Anterior cingulate cortex (tissue), 58 donors: ENCODE results near the gene EFNA5.

Source experiments
- DNase-seq, 58 donors: peaks; one replicate each; lab custom pipeline; 2025; lab: John Stamatoyannopoulos, UW

EFNA5 gene

DNA sequence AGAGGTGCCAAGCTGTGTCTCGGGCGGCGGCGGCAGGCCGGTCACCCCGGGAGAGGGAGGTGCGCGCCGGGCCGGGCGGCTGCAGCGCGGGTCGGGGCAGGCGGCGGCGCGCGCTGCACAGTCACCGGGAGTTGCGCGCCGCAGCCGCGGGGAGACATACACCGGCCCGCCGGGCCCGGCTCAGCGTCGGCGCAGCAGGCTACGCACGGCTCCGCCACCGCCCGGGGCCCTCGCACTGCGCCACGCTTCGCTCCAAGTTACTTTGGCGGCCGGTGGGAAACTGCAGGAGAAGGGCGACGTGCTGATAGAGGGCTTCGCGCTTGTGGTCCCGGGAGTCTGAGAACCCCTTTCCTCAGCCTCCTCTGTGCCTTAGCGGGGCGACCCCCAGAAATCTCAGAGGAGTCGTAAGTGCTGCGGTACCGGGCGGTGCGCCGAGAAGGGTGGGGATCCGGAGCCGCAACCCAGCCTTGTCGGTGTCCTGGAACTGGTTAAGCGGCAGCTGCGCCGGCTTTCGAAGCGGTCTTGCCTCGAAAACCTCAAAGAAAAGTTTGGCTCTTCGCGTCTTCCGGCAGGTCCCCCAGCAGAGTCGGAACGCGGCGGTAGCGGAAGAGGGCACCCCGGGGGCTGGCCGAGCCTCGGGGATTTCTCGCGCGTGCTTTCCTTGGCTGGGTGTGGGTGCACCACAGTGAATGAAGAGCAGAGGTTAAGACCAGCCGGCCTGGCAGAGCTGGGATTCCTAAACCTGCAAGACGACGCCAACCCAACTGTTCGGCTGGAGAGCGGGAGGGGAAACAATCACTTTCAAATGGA, at the start of gene EFNA5:
TSS of gene EFNA5 (minus strand) at position 6 of the 810 bp plus-strand sequence.
- DNase-seq, result peak in 22 of 58 donors; percentile 9 to 75 (median 36)

DNA sequence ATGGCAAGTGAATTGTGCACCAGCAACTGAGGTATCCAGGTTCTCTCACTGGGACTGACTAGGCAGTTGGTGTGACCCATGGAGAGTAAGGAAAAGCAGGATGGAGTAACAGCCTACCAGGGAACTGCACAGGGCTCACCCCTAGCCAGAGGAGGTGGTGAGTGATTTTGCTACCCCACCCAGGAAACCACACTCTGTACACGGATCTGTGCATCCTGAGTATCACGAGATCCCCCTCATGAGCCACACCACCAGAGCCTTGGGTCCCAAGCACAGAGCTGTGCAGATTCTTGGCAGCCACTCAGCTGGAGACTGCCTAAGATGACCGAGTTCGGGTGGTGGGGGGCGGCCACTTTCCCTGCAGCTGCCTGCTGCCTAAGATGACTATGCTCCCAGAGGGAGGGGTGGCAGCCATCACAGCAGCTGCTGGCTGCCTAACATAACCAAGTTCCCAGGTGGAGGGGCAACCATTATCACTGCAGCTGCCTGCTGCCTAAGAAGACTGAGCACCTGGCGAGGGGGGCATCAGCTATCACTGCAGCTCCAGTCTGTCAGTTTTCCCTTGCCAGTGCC, 48.4 kb upstream of the EFNA5 start:
- DNase-seq, result no peak

DNA sequence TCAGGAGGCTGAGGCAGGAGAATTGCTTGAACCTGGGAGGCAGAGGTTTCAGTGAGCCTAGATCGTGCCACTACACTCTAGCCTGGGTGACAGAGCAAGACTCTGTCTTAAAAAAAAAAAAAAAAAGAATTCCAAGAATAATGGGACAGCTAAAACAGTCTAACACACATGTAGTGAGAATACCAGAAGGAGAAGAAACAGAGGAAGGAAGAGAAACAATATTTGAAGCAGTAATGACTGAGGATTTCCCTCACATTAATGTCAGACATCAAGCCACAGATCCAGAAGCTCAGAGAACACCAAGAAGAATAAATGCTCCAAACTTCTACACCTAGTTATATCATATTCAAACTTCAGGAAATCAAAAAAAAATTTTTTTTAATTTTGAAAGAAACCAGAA, 47.1 kb upstream of the EFNA5 start:
- DNase-seq, result no peak

DNA sequence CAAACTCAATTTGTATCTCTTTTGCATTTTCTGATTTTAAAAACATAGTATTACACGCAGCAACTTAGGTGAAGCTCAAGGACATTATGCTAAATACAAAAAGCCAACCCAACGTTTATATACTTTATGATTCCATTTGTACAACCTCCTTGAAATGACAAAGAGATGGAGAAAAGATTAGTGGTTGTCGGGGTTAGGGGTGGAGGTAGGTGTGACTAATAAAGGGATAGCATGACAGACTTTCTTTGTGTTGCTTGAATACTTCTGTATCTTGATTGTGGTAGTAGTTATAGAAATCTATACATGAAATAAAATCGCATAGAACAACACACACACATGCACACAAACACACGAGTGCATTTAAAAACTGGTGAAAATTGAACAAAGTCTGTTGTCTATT, 42.5 kb upstream of the EFNA5 start:
- DNase-seq, result no peak

- no peak for DNase-seq
Measured at GRCh38 chr5:107712359-107712870, 41.7 kb upstream of the EFNA5 start.

- DNase-seq, result no peak
Measured at GRCh38 chr5:107705402-107706014, 34.8 kb upstream of the EFNA5 start.

DNA sequence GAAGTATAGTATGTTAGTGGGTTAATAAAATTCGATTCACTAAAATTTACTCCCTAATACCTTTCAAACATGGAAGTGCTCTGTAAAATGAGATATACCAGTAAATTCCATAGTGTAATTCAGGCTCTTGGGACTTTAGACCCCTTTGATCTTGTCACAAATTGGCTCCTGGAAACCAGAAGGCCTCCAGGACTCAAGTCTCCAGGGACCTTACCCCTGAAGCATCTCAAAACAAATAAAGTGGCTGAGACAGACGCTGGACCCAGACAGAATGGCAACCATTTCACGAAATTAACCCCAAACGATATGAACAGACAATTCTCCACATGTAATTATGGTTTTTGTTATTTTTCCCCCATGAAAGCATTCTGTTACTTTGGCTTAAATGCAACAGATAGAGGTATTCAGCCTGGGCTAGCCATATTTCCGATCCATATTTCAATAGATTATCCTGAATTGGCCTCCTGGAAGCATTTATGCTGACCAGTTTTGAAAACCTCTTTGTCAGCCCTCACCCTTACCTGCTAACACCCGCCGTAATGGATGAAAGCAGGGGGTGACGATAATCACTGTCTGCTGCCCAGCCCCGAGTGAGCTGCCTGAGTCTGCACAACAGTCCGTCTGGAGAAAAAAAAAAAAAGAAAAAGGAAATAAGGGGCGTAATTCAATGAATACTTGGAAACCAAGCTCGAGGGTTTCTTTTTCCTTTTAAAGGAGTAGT, 34.1 kb upstream of the EFNA5 start:
- no peak for DNase-seq

- DNase-seq, result no peak
Measured at GRCh38 chr5:107700481-107700880, 29.7 kb upstream of the EFNA5 start.

DNA sequence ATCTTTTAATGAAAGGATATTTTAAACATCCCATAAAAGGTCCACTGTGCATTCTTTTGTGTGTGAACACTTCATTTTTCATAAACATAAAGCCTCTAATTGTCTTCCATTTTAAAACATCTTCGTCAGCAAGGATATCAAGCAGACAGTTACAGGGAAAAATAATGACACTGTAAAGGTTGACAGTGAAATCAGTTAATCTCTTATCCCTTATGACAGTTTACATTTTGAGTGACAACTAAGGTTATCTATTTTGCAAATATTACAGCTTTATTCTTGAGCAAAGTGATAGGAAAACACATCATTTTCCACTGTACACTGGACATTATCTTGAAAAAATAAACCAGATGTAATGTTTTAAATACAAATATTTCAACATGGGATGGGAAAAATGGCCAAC, 28.7 kb upstream of the EFNA5 start:
- no peak for DNase-seq

- DNase-seq, result no peak
Measured at GRCh38 chr5:107698286-107698685, 27.5 kb upstream of the EFNA5 start.

DNA sequence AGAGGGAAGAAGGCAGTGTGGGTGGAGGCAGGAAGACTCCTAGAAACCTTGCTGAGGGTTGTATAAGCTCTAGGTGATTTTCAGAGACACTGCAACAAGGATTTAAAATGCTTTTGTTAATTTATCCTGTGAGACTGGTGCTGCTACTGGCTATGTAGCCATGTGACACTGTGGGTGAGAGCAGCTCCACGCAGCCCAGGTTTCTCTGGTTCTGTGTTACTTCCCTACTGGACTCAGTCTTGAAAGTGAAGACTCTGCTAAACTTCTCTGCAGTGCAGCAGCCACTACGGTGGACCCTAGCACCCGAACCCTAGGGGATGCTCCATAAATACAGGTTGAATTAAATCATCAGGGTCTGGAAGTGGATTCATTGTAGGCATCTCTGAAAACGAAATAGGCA, 25.8 kb upstream of the EFNA5 start:
- DNase-seq, result peak in 3 of 58 donors; percentile 1 to 8 (median 1)

GRCh38 chr5:107696080-107696479, 25.3 kb upstream of the EFNA5 start:
- DNase-seq, result peak in 1 of 58 donors; percentile 3

DNA sequence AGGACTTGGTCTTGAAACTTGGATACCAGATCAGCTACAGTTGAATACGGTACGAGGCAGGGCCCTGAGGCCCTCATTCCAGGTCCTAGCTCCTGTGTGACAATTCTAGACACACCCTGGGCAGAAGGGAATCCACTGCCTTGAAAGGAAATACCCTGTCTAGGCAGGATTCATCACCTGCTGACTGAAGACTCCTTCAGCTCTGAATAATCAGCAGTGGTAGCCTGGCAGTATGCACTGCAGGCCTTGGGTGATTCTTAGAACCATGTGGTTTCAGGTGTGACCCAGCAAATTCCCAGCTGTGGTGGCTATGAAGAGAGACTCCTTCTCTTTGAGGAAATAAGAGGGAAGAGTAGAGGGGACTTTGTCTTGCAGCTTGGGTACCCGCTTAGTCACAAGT, 17.2 kb upstream of the EFNA5 start:
- DNase-seq, result no peak

DNA sequence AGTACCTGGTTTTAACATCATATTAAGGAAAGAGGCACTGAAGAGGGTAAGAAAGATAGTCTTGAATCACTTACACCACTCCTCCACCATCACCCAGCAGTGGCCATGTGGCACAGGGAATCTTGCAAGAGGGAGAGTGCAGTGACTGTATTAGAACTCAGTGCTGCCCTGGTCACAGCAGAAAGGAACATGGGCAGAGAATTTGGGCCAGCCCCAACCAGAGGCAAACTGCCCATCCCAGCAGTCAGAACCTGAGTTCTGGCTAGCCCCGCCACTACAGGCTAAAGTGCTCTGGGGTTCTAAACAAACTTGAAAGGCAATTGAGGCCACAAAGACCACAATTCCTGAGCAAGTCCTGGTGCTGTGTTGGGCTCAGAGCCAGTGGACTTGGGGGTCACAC, 16.7 kb upstream of the EFNA5 start:
- no peak for DNase-seq

GRCh38 chr5:107682533-107682932, 11.8 kb upstream of the EFNA5 start:
- no peak for DNase-seq

- no peak for DNase-seq
Measured at GRCh38 chr5:107680799-107681198, 10.1 kb upstream of the EFNA5 start.

- DNase-seq, result no peak
Measured at GRCh38 chr5:107680099-107680498, 9.4 kb upstream of the EFNA5 start.

DNA sequence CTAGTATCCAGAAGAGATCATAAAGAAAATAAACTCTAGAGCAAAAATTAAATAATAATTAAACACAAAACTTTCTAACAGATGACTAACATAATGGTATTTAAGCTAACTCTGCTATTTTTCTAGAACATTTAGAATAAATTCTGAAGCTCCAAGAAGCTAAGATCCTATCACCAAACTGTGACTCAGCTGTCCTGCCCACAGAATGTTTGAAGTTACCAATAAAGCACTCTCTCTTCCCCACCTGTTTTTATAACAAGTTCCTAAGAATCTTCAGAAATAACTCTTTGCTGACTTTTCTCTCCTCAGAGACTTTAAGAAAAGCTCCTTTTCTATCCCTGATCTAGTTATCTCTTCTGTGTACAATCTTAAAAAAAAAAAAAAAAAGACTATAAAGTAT, 6.0 kb upstream of the EFNA5 start:
- no peak for DNase-seq

DNA sequence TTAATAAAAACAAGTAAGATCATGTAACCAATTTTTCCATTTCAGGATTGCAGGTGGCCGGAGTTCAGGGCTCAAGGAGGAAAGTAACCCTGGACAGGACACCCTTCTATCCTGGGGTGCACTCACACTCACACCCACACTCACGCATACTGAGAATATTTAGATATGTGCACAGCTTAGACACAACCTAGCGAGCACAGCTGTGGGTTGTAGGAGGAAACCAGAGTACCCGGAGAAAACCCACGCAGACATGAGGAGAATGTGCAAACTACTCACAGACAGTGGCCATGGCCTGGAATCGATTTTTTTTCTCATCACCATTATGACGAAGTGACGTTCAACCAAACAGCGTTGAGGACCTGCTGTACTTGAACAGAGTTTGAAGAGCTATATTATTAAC, 4.5 kb upstream of the EFNA5 start:
- peak in 1 of 58 donors; percentile 13 for DNase-seq

DNA sequence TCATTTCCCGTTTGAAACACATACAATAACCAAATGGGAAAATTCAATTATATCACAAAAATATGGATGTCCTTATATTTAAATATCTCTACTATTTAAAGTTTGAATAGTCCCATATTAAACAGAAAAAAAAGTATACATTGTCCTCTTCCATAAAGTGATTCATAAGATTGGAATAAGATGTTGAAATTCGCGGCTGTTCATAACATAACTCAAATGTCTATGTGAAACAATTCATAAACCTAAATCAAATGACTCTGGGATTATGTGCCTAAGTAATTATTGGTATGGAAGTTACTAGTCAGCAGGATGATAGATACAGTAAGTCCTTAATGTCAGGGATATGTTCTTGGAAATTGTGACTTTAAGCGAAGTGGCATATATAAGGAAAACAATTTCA, 3.9 kb upstream of the EFNA5 start:
- DNase-seq, result no peak
